Heart right ventricle (tissue), 16 donors: ENCODE results near the gene PCSK2. TPM values are rescaled to one million over a fixed set of nuclear protein-coding genes. Genes with fewer than 3 reads are reported as not detected.

Source experiments
- ATAC-seq, 8 donors: fragments of 200-7000 bp; cut with Tn5 transposase; one replicate each; pipeline ENCODE4 v1.9.1; 2020; ENCODE audit warnings: mild to moderate bottlenecking in 8 of 8, moderate library complexity in 8 of 8, moderate number of reproducible peaks in 1 of 8
- DNase-seq, 2 donors: peaks; one replicate each; pipeline ENCODE4 v3.0.0-alpha.2; 2020
- H3K27ac ChIP-seq, 10 donors: fragments of 200-600 bp; sonication (generic) in 2 of 10; one replicate each; pipeline versions ENCODE4 v1.5.0 to v1.8.0; 2020 to 2022; ENCODE audit warnings: mild to moderate bottlenecking in 3 of 10
- H3K27me3 ChIP-seq, 7 donors: fragments of 200-600 bp; one replicate each; pipeline ENCODE4 v1.8.0; 2021 to 2022; ENCODE audit warnings: mild to moderate bottlenecking in 2 of 7
- H3K36me3 ChIP-seq, 9 donors: fragments of 200-600 bp; sonication (generic) in 1 of 9; one replicate each; pipeline versions ENCODE4 v1.5.0 to v1.8.0; 2020 to 2022; ENCODE audit warnings: mild to moderate bottlenecking in 2 of 9
- H3K4me1 ChIP-seq, 9 donors: fragments of 200-600 bp; sonication (generic) in 1 of 9; one replicate each; pipeline versions ENCODE4 v1.5.0 to v1.8.0; 2020 to 2022; ENCODE audit warnings: mild to moderate bottlenecking in 4 of 9
- H3K4me3 ChIP-seq, 10 donors: fragments of 200-600 bp; sonication (generic) in 2 of 10; one replicate each; pipeline versions ENCODE4 v1.5.0 to v1.8.0; 2020 to 2022; ENCODE audit warnings: mild to moderate bottlenecking in 7 of 10, moderate library complexity in 2 of 10
- H3K9me3 ChIP-seq, 11 donors: fragments of 200-600 bp in 10 of 11; sonication (generic) in 2 of 11; one replicate each; pipeline versions ENCODE4 v1.5.0 to v1.8.0; 2013 to 2022; ENCODE audit warnings: mild to moderate bottlenecking in 2 of 11, control low read depth in 1 of 11, moderate library complexity in 1 of 11
- WGBS, 2 donors: extraction: QIAGEN DNeasy Blood & Tissue Kit; methylation state at CpG; one replicate each; pipeline ENCODE4 v1.1.7; 2013; ENCODE audit warnings: inconsistent platforms in 1 of 2; 5-methylcytosine and 5-hydroxymethylcytosine counted together
- intact Hi-C, 10 donors: fragments of 100-400 bp; cut with DNase I; formaldehyde crosslinking; loops; one replicate each; pipeline versions ENCODE4 v1.11.1 to v1.14.2; 2022
- polyA plus RNA-seq, 2 donors: library from polyadenylated mRNA; stranded (reverse); fragments of 200-250 nt; gene quantifications; one replicate each; pipeline ENCODE4 v1.2.3, GENCODE V29; 2013
- total RNA-seq, 10 donors: library from RNA; stranded (reverse); fragmentation: NEBNext Ultra II Directional in 3 of 10; extraction: Animal tissue kit (Norgen Biotek cat#: 25700) in 3 of 10; gene quantifications; one replicate each; pipeline versions ENCODE4 v1.2.1 to v1.2.4, GENCODE V29; 2021 to 2023
- TF ChIP-seq, protein P1 (sequence below), 9 donors: fragments of 200-600 bp; sonication (generic) in 2 of 9; IDR thresholded peaks; one replicate each; pipeline versions ENCODE4 v1.5.0 to v1.8.0; 2021 to 2022; ENCODE audit warnings: antibody characterized with exemption in 9 of 9, mild to moderate bottlenecking in 5 of 9, moderate library complexity in 1 of 9
- donor health status: Arrhythmogenic right ventricular cardiomyopathy.
- donor health status: ischemic (EF 13 %, LVEDD 7.1; RV severe dilation, severe dysfunction).
- donor health status: healthy with polysubstance abuse.
- donor health status: DM: no; HTN: yes; CAD: no.
- donor health status: DM: no; HTN: no; CAD: no.
- donor health status: ischemic (EF 25% LVEDD 6.9; RV normal size, moderate dysfunction).
- donor health status: ischemic (EF 25% LVEDD 5.7; RV mildly dilated, moderate dysfunction).
- donor health status: healthy.
- donor health status: DM: yes; HTN: yes; CAD: no.
- donor health status: Ischemic cardiomyopathy.
- donor health status: ischemic (EF 35%, LVEDD 5.7; RV mildly dilated, moderate dysfunction).
- donor health status: nonischemic (EF 11% LVEDD 7.7; RV severe dilation, severe dysfunction).
- donor health status: DM: yes; HTN: yes; CAD: no.
- donor health status: PGD.
- donor health status: ischemic (EF 29% LVEDD 5.4; RV normal size, mild dysfunction).
- donor health status: nonischemic (EF 23%, LVEDD 6.1; RV moderate dilation, normal function).

The PCSK2 gene
- total and polyA plus RNA-seq, 12 donors = 0.09 to 1.4 (median 0.66) TPM; not detected in 1

DNA sequence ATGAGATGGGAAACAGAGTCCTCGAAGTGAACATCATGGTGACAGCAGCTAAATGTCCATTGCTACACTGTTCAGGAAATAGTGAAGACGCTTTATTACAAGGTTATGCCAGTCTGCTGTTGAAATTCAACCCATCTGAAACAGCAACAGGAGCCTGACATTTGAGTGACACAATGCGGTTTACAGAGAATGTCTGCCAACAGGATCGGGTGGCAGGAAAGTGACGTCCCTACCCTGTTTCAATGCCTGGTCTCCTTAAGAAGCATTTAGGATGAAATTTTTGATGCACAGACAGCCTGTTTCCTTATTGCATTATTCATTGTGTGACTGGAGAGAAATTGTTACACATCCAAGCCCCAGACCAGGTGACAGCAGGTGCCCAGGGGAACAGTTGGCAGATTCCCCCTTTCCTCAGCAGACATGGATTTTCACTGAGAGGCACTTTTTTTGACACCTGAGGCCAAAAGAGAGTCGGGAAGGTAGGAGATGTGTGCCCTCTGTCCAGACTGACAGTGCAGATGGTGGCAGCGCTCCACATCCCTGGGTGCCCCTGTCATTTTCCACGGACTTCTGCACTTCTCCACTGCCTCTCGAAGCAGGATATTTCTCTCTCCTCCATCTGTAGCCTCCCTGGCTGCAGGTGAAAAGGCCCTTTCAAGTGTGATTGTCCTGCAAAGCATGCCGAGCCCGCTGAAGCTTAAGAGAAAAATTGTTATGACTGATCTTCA, 216.5 kb downstream of the PCSK2 start:
- Histone ChIP-seq H3K27ac (no peak overlapping the region), H3K27me3 (peaks cover 0 to 50% (median 29%) of the 10 kb centered on the region in 7 donors), H3K36me3 (no peaks in the 10 kb centered on the region), H3K4me3 (no peak overlapping the region), H3K9me3 (peaks cover 0 to 5% (median 0%) of the 10 kb centered on the region in 11 donors), H3K4me1 (no peaks in the 10 kb centered on the region)
- DNase-seq = no peak
- TF ChIP-seq, protein P1, sequence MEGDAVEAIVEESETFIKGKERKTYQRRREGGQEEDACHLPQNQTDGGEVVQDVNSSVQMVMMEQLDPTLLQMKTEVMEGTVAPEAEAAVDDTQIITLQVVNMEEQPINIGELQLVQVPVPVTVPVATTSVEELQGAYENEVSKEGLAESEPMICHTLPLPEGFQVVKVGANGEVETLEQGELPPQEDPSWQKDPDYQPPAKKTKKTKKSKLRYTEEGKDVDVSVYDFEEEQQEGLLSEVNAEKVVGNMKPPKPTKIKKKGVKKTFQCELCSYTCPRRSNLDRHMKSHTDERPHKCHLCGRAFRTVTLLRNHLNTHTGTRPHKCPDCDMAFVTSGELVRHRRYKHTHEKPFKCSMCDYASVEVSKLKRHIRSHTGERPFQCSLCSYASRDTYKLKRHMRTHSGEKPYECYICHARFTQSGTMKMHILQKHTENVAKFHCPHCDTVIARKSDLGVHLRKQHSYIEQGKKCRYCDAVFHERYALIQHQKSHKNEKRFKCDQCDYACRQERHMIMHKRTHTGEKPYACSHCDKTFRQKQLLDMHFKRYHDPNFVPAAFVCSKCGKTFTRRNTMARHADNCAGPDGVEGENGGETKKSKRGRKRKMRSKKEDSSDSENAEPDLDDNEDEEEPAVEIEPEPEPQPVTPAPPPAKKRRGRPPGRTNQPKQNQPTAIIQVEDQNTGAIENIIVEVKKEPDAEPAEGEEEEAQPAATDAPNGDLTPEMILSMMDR (IDR thresholded peaks at IDR 0.05) = no peak
- intact Hi-C loops = no loop called here
- WGBS, 2 donors = 67 to 71% methylated on average over 11 of the region's 11 CpGs
- ATAC-seq = no peak

- 49 to 50% methylated on average over 2 of the region's 2 CpGs for WGBS, 2 donors
- Histone ChIP-seq H3K27ac (no peak overlapping the region), H3K27me3 (peaks cover 0 to 50% (median 23%) of the 10 kb centered on the region in 7 donors), H3K9me3 (peaks cover 0 to 5% (median 0%) of the 10 kb centered on the region in 11 donors), H3K4me1 (no peaks in the 10 kb centered on the region), H3K36me3 (no peaks in the 10 kb centered on the region), H3K4me3 (no peak overlapping the region)
- DNase-seq (no peak), ATAC-seq (no peak)
- TF ChIP-seq, protein P1 (IDR thresholded peaks at IDR 0.05) = no peak
- intact Hi-C loops = no loop called here
These were observed 217.3 kb downstream of the PCSK2 start for GRCh38 chr20:17444091-17444490.

GRCh38 chr20:17445543-17445942, 218.7 kb downstream of the PCSK2 start:
- H3K27me3 ChIP-seq = peaks cover 0 to 50% (median 23%) of the 10 kb centered on the region in 7 donors
- no peak for ATAC-seq
- no peak for DNase-seq
- no peak overlapping the region for H3K4me3 ChIP-seq
- TF ChIP-seq, protein P1 (IDR thresholded peaks at IDR 0.05) = no peak
- no peaks in the 10 kb centered on the region for H3K36me3 ChIP-seq
- H3K4me1 ChIP-seq = no peaks in the 10 kb centered on the region
- H3K9me3 ChIP-seq = peaks cover 0 to 5% (median 0%) of the 10 kb centered on the region in 11 donors
- WGBS, 2 donors = 73 to 80% methylated on average over 13 of the region's 13 CpGs
- H3K27ac ChIP-seq = no peak overlapping the region
- intact Hi-C loops = no loop called here

- H3K36me3 ChIP-seq = no peaks in the 10 kb centered on the region
- ATAC-seq (no peak), DNase-seq (no peak)
- intact Hi-C loops = no loop called here
- no peak overlapping the region for H3K27ac ChIP-seq
- no peaks in the 10 kb centered on the region for H3K4me1 ChIP-seq
- H3K9me3 ChIP-seq = peaks cover 0 to 5% (median 0%) of the 10 kb centered on the region in 11 donors
- no peak overlapping the region for H3K4me3 ChIP-seq
- TF ChIP-seq, protein P1 (IDR thresholded peaks at IDR 0.05) = no peak
- H3K27me3 ChIP-seq = peaks cover 0 to 53% (median 23%) of the 10 kb centered on the region in 7 donors
- 79 to 82% methylated on average over 5 of the region's 5 CpGs for WGBS, 2 donors
These were observed 219.3 kb downstream of the PCSK2 start for GRCh38 chr20:17446171-17446570.
